IPS-15b (cell line): ENCODE measurements around the gene VWC2.
A peak's percentile ranks its signal among the peaks of the same experiment; 100 is the strongest.

ENCODE experiments used
- H3K27me3 ChIP-seq: one replicate; pipeline ENCODE4 v1.6.1; 2013; ENCODE audit warnings: low read length; ENCODE audit not compliant: control insufficient read depth, insufficient read depth
- H3K36me3 ChIP-seq: one replicate; pipeline ENCODE4 v1.6.1; 2013; ENCODE audit warnings: low read length; ENCODE audit not compliant: control insufficient read depth, insufficient read depth
- H3K4me1 ChIP-seq: one replicate; pipeline ENCODE4 v1.6.1; 2013; ENCODE audit warnings: mild to moderate bottlenecking, low read length; ENCODE audit not compliant: control insufficient read depth, insufficient read depth
- H3K4me3 ChIP-seq: one replicate; pipeline ENCODE4 v1.5.1; 2013; ENCODE audit warnings: low read depth, low read length
- H3K9ac ChIP-seq: one replicate; pipeline ENCODE4 v1.6.1; 2013; ENCODE audit warnings: low read depth, mild to moderate bottlenecking, low read length
- H3K9me3 ChIP-seq: one replicate; pipeline ENCODE4 v1.6.1; 2013; ENCODE audit warnings: mild to moderate bottlenecking, low read length; ENCODE audit not compliant: control insufficient read depth, insufficient read depth

VWC2 gene

GRCh38 chr7:49772916-49773217 lies 571 bp upstream of the VWC2 start:
- no peaks in the 10 kb centered on the region for H3K36me3 ChIP-seq
- peaks cover 78% of the 10 kb centered on the region for H3K27me3 ChIP-seq
- peaks cover 4% of the 10 kb centered on the region for H3K4me1 ChIP-seq
- H3K4me3 ChIP-seq, result peak overlapping the region; percentile 41
- no peaks in the 10 kb centered on the region for H3K9me3 ChIP-seq
- no peak overlapping the region for H3K9ac ChIP-seq

GRCh38 chr7:49773936-49774458 lies 559 bp downstream of the VWC2 start:
- H3K4me3 ChIP-seq, result peak overlapping the region; percentile 41

GRCh38 chr7:49774459-49775064 lies 1.1 kb downstream of the VWC2 start:
- peaks cover 69% of the 10 kb centered on the region for H3K27me3 ChIP-seq
- H3K4me3 ChIP-seq, result peak overlapping the region; percentile 41
- H3K9ac ChIP-seq, result no peak overlapping the region
- no peaks in the 10 kb centered on the region for H3K4me1 ChIP-seq
- no peaks in the 10 kb centered on the region for H3K9me3 ChIP-seq
- no peaks in the 10 kb centered on the region for H3K36me3 ChIP-seq

More at GRCh38 chr7:49773936-49774458, 559 bp downstream of the VWC2 start:
- H3K4me1 ChIP-seq, result no peaks in the 10 kb centered on the region
- no peaks in the 10 kb centered on the region for H3K36me3 ChIP-seq
- H3K9me3 ChIP-seq, result no peaks in the 10 kb centered on the region
- H3K9ac ChIP-seq, result no peak overlapping the region
- H3K27me3 ChIP-seq, result peaks cover 72% of the 10 kb centered on the region

- Histone ChIP-seq H3K4me3 (peak overlapping the region; percentile 41), H3K9ac (no peak overlapping the region), H3K27me3 (peaks cover 62% of the 10 kb centered on the region), H3K36me3 (no peaks in the 10 kb centered on the region), H3K4me1 (no peaks in the 10 kb centered on the region), H3K9me3 (no peaks in the 10 kb centered on the region)
Observed at GRCh38 chr7:49775065-49775948, 1.9 kb downstream of the VWC2 start.

- H3K27me3 ChIP-seq, result peaks cover 57% of the 10 kb centered on the region
- no peaks in the 10 kb centered on the region for H3K36me3 ChIP-seq
- H3K9ac ChIP-seq, result no peak overlapping the region
- no peaks in the 10 kb centered on the region for H3K9me3 ChIP-seq
- H3K4me1 ChIP-seq, result no peaks in the 10 kb centered on the region
- H3K4me3 ChIP-seq, result peak overlapping the region; percentile 41
Observed at GRCh38 chr7:49775949-49776443, 2.6 kb downstream of the VWC2 start.

GRCh38 chr7:49776994-49777393 lies 3.6 kb downstream of the VWC2 start:
- no peak overlapping the region for H3K9ac ChIP-seq
- H3K9me3 ChIP-seq, result no peaks in the 10 kb centered on the region
- H3K4me1 ChIP-seq, result no peaks in the 10 kb centered on the region
- H3K4me3 ChIP-seq, result no peak overlapping the region
- H3K36me3 ChIP-seq, result no peaks in the 10 kb centered on the region
- H3K27me3 ChIP-seq, result peaks cover 47% of the 10 kb centered on the region

GRCh38 chr7:49778731-49779270 lies 5.4 kb downstream of the VWC2 start:
- Histone ChIP-seq H3K9ac (no peak overlapping the region), H3K4me3 (no peak overlapping the region), H3K27me3 (peaks cover 34% of the 10 kb centered on the region), H3K36me3 (no peaks in the 10 kb centered on the region), H3K4me1 (no peaks in the 10 kb centered on the region), H3K9me3 (no peaks in the 10 kb centered on the region)

- no peaks in the 10 kb centered on the region for H3K36me3 ChIP-seq
Observed at GRCh38 chr7:49780953-49781352, 7.5 kb downstream of the VWC2 start.

GRCh38 chr7:49781996-49782395 lies 8.6 kb downstream of the VWC2 start:
- Histone ChIP-seq H3K27me3 (peaks cover 4% of the 10 kb centered on the region), H3K4me1 (no peaks in the 10 kb centered on the region), H3K36me3 (no peaks in the 10 kb centered on the region), H3K9me3 (no peaks in the 10 kb centered on the region), H3K9ac (no peak overlapping the region), H3K4me3 (no peak overlapping the region)

More at GRCh38 chr7:49780953-49781352, 7.5 kb downstream of the VWC2 start:
- no peaks in the 10 kb centered on the region for H3K4me1 ChIP-seq
- peaks cover 15% of the 10 kb centered on the region for H3K27me3 ChIP-seq
- no peaks in the 10 kb centered on the region for H3K9me3 ChIP-seq
- no peak overlapping the region for H3K4me3 ChIP-seq
- no peak overlapping the region for H3K9ac ChIP-seq

- no peaks in the 10 kb centered on the region for H3K27me3 ChIP-seq
- no peaks in the 10 kb centered on the region for H3K4me1 ChIP-seq
- H3K4me3 ChIP-seq, result no peak overlapping the region
- no peaks in the 10 kb centered on the region for H3K9me3 ChIP-seq
- H3K36me3 ChIP-seq, result no peaks in the 10 kb centered on the region
- H3K9ac ChIP-seq, result no peak overlapping the region
Observed at GRCh38 chr7:49783446-49783845, 10.0 kb downstream of the VWC2 start.

GRCh38 chr7:49787980-49788379 lies 14.5 kb downstream of the VWC2 start:
- H3K4me1 ChIP-seq, result no peaks in the 10 kb centered on the region
- H3K9ac ChIP-seq, result no peak overlapping the region
- H3K27me3 ChIP-seq, result peaks cover 2% of the 10 kb centered on the region
- no peaks in the 10 kb centered on the region for H3K36me3 ChIP-seq
- H3K9me3 ChIP-seq, result no peaks in the 10 kb centered on the region
- no peak overlapping the region for H3K4me3 ChIP-seq
